ENCODE data around the gene JPT1.

DNA sequence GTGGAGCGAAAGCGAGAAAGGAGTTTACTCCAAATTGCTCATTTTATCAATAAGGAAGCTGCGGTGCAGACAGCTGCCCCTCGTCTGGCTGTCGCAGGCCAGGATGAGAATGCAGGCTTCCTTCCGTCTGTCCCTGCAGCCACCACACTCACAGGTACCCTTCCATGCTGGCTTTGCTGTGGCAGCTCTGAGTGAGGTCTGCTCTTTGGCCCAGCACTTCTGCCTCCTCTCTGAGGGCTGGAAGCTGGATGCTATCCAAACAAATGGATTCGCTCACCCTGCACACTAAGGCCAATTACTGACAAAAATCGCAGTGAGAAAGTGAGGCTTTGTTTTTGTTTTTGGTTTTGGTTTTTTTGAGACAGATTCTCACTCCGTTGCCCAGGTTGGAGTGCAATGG is 37.6 kb downstream of the JPT1 start:
- no peak for TF ChIP-seq CTCF (IDR thresholded peaks at IDR 0.05)
- no peak for TF ChIP-seq SIN3A (IDR thresholded peaks at IDR 0.05; ENCODE audit: borderline replicate concordance, insufficient read depth, low read depth, low read length)
- no peak for TF ChIP-seq POLR2AphosphoS5 (IDR thresholded peaks at IDR 0.05; ENCODE audit: low read depth, low read length)

Data from Panc1 (cell line).